ENCODE results near the gene CAMTA1.
A peak's percentile ranks its signal among the peaks of the same experiment; 100 is the strongest.
"Not testable (repeated sequence)": the region's sequence is repeated elsewhere in the genome, so short reads cannot be mapped to it uniquely, and the experiment has no call there.

CAMTA1 gene

DNA sequence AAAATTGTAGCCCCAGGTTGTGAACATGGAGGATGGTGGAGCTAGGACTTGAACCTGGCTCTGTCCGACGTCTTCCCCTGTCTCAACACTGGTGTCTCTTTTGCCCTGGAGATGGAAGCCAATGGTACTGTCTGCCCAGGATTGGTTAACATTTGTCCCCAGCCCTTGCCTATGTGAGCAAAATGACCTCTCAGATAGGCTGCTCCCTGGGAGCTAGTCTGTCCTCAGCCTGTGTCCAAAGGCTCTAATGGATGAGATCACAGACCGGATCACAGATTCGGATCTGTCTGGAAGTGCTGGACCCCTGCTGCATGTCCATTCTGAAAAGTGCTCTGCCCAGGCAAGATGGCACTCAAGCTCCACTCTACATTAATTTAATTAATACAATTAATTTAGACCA lies 591.4 kb downstream of the CAMTA1 start:
- no peak for DNase-seq (ENCODE audit: low read depth)
- no peak overlapping the region for H3K4me3 ChIP-seq (ENCODE audit: low read depth, low read length)
- TF ChIP-seq, protein P1, sequence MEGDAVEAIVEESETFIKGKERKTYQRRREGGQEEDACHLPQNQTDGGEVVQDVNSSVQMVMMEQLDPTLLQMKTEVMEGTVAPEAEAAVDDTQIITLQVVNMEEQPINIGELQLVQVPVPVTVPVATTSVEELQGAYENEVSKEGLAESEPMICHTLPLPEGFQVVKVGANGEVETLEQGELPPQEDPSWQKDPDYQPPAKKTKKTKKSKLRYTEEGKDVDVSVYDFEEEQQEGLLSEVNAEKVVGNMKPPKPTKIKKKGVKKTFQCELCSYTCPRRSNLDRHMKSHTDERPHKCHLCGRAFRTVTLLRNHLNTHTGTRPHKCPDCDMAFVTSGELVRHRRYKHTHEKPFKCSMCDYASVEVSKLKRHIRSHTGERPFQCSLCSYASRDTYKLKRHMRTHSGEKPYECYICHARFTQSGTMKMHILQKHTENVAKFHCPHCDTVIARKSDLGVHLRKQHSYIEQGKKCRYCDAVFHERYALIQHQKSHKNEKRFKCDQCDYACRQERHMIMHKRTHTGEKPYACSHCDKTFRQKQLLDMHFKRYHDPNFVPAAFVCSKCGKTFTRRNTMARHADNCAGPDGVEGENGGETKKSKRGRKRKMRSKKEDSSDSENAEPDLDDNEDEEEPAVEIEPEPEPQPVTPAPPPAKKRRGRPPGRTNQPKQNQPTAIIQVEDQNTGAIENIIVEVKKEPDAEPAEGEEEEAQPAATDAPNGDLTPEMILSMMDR (conservative IDR thresholded peaks at IDR 0.05; ENCODE audit: low read depth, low read length), result no peak

DNA sequence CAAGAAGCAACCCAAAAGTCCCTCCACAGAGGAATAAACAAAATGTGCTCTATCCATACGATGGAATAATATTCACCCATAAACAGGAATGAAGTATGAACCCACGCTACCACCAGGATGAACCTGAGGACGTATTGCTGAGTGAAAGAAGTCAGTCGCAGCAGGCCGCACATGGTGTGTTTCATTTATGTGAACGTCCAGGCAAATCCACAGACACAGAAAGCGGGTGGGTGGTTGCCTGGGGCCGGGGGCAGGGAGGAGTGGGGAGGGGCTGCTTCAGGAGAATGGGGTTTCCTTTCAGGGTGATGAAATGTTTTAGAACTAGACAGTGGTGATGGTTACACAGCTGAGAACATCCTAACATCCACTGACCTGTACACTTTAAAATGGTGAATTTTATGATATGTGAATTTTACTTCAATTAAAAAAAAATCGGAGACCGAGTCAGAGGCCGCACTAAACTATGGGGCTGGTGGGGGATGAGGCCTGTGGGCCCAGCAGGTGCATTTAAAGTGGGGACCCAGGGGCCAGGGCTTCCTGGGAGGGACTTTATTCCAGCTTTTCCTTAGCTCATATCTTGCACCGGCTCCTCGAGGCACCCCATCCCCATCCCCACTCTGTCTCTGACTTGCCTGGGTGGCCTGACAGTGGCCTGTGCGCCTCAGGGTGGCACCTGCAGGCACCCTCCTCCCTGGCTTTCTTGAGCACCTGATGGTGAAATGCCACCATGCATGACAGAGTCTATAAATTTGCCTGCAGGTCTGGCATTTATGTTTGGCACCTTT lies 593.3 kb downstream of the CAMTA1 start:
- no peak overlapping the region for H3K4me3 ChIP-seq (ENCODE audit: low read depth, low read length)
- TF ChIP-seq, protein P1 (conservative IDR thresholded peaks at IDR 0.05; ENCODE audit: low read depth, low read length), result no peak
- no peak for DNase-seq (ENCODE audit: low read depth)

DNA sequence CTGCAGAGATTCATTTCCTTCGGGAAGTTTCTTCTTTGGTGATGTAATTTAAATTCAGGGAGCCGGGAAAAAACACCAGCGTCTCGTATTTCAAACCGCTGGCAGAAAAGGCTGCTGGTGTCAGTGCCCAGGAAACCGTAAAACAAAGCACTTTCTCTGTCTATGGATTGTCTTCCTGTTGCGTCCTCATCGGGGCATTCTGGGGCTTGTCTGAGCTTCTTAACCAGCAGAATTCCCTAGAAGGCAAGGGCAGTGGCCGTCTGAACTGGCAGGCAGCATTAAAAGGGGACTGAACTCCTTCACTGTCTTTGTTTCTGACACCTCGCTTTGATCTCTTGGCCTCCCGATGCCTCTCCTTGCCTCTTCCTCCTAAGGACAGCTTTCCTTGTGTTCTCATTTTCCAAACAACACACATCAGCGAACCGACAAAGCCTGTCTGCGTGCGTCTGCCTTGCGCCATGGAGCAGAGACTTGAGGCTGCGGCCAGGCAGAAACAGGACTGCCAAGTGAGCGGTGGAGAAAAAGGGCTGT lies 594.3 kb downstream of the CAMTA1 start:
- DNase-seq (ENCODE audit: low read depth), result peak; percentile 66
- peak overlapping the region; percentile 32 for H3K4me3 ChIP-seq (ENCODE audit: low read depth, low read length)
- TF ChIP-seq, protein P1 (conservative IDR thresholded peaks at IDR 0.05; ENCODE audit: low read depth, low read length), result no peak

DNA sequence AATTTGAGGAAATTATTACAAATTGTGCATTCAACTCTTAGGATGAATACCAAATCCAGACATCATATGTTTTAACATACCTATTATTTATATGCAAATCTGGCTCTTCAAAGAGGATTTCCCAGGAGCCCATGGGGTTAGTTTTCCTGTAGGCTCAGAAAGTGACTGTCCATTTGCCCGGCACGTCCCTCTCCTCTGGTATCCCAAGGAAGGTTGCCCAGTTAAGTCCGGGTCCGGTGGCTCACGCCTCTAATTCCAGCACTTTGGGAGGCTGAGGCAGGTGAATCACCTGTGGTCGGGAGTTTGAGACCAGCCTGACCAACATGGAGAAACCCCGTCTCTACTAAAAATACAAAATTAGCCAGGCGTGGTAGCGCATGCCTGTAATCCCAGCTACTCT lies 594.8 kb downstream of the CAMTA1 start:
- DNase-seq (ENCODE audit: low read depth); H3K4me3 ChIP-seq (ENCODE audit: low read depth, low read length): not testable (repeated sequence)

DNA sequence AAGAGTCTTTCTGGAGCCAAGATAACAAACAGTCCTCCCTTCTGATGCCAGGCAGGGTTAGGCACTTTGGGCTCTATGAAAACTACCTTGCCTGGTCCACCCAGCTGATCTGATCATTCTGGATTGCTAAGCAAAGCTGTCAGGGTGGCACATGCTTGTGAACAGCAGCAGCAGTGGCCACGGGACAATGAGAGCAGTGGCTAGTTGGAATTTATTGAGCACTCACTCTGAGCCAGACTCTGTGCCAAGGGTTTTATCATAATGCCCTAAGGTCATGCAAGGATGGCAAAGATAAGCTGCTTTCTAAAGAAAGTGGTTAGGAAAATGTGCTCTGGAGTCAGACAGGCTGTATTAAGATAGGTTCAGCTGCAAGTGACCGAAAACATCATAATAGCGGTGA lies 595.5 kb downstream of the CAMTA1 start:
- H3K4me3 ChIP-seq (ENCODE audit: low read depth, low read length), result no peak overlapping the region
- DNase-seq (ENCODE audit: low read depth), result no peak
- TF ChIP-seq, protein P1 (conservative IDR thresholded peaks at IDR 0.05; ENCODE audit: low read depth, low read length), result no peak

DNA sequence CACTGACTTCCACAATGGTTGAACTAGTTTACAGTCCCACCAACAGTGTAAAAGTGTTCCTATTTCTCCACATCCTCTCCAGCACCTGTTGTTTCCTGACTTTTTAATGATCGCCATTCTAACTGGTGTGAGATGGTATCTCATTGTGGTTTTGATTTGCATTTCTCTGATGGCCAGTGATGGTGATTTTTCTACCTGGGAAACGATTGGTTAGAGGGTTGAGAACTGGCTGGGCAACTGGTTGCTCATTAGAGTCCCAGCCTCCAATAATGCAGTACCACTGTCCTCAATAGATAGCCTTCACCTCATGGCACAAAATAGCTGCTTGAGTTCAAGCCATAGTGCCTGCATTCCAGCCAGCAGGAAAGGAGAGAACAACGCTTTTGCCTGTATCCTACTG lies 596.5 kb downstream of the CAMTA1 start:
- not testable (repeated sequence) for DNase-seq (ENCODE audit: low read depth); H3K4me3 ChIP-seq (ENCODE audit: low read depth, low read length)

DNA sequence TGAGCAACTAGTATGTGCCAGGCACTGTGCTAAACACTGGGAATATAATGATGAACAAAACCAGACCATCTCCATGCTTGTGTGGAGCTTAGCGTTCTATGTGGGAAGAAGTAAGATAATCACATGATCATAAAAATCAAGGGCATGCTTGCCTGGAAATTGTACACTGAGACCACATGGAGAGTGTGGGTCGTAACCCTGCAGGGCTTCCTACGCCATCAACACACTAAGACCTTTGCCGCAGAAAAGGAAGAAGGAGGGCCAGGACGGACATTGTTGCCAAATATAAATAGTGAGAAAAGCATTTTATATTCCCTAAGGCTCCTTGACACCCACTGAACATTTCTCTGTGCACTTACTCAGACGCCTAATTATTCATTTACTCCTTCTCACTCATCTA lies 597.7 kb downstream of the CAMTA1 start:
- TF ChIP-seq, protein P1 (conservative IDR thresholded peaks at IDR 0.05; ENCODE audit: low read depth, low read length), result no peak
- H3K4me3 ChIP-seq (ENCODE audit: low read depth, low read length), result no peak overlapping the region
- peak; percentile 82 for DNase-seq (ENCODE audit: low read depth)

All from choroid plexus epithelial cell (primary cell).